ENCODE measurements around the gene OFD1.

- peak in 1 of 3 experiments; percentile 33 for TF ChIP-seq CTCF (IDR thresholded peaks at IDR 0.05)
- no peak for TF ChIP-seq POLR2A (IDR thresholded peaks at IDR 0.05)
- no peak for TF ChIP-seq POLR2AphosphoS5 (IDR thresholded peaks at IDR 0.05; ENCODE audit: insufficient read depth in 1 of 2, low read depth in 1 of 2)
These were observed 13.3 kb downstream of the OFD1 start for GRCh38 chrX:13747836-13748235.

Measured in vagina (tissue), 2 donors.